ENCODE measurements around the gene ZFP62. TPM values are rescaled to one million over a fixed set of nuclear protein-coding genes. Genes with fewer than 3 reads are reported as not detected.

The ZFP62 gene
- 20.3 and 29.7 TPM in 2 replicates for total RNA-seq (2012; rRNA removed)
- polyA plus RNA-seq (2012; rRNA removed), result 5.4 and 8.2 TPM in 2 replicates
- polyA plus RNA-seq (2012; cell fraction: cytosol; rRNA removed), result 0.59 and 1.5 TPM in 2 replicates
- 2.2 and 19.6 TPM in 2 replicates for polyA plus RNA-seq (2012; cell fraction: nucleus; rRNA removed; ENCODE audit: low replicate concordance)
- percentile 73 among the genes with signal in this experiment for Bru-seq, nascent RNA
- percentile 78 among the genes with signal in this experiment for BruChase-seq, experiment 1, labeled RNA remaining after a 6-hour chase
- percentile 88 among the genes with signal in this experiment for BruChase-seq, experiment 2, labeled RNA remaining after a 2-hour chase
- long read RNA-seq, partial matches to known transcripts, result 0 of 19 reads
- long read RNA-seq, other reads (novel, unspliced or antisense), result 12 of 19 reads

GRCh38 chr5:180860887-180861822, at the start of gene ZFP62:
TSS of gene ZFP62 (minus strand) at chr5:180861276. CDS start at chr5:180861219, 57 bp downstream.
- peak within 1 kb of the TSS; percentile 92 for H3K4ac ChIP-seq (ENCODE audit: low read depth, low read length)
- H3K9me1 ChIP-seq (ENCODE audit: insufficient read depth, low read length), result no peaks in the 10 kb centered on the region; the same call in 1 of the 2 replicates
- peak within 1 kb of the TSS; percentile 98 for H3K9ac ChIP-seq (ENCODE audit: low read depth, low read length)
- H2AFZ ChIP-seq (replicated peaks; ENCODE audit: low read length, poor library complexity), result peak within 1 kb of the TSS; percentile 100
- H2BK5ac ChIP-seq (ENCODE audit: low read depth, low read length, poor library complexity, severe bottlenecking), result peak within 1 kb of the TSS; percentile 88
- POLR2A ChIA-PET (ENCODE audit: unreplicated experiment), result no interaction called here
- peak within 1 kb of the TSS; percentile 74; the same call in 1 of the 3 replicates for H2BK15ac ChIP-seq (ENCODE audit: low read depth, low read length)
- H3K4me3 ChIP-seq (ENCODE audit: insufficient read depth, low read depth, low read length), result peak within 1 kb of the TSS; percentile 96
- H3K4me2 ChIP-seq (ENCODE audit: low read depth, low read length), result peak within 1 kb of the TSS; percentile 88
- H2BK120ac ChIP-seq (ENCODE audit: low read depth, low read length), result peak within 1 kb of the TSS; percentile 54
- peak within 1 kb of the TSS; percentile 87 for H3K56ac ChIP-seq (ENCODE audit: extremely low read depth, insufficient read depth, low read length)
- peak within 1 kb of the TSS; percentile 98 for H2AK9ac ChIP-seq (replicated peaks; ENCODE audit: low read depth, low read length, poor library complexity)
- ATAC-seq (ENCODE audit: low read depth) (peak; percentile 97), DNase-seq (peak; percentile 87)
- H3K9me3 ChIP-seq (ENCODE audit: control insufficient read depth, insufficient read depth, low read length), result no peaks in the 10 kb centered on the region
- H2BK20ac ChIP-seq (ENCODE audit: low read depth, low read length), result 0 out of 2 replicates have a peak within 1 kb of the TSS, but pooled peaks have one; percentile 24
- peaks cover 28 to 35% of the 10 kb centered on the region in 2 experiments for H3K79me1 ChIP-seq (ENCODE audit: low read depth in 1 of 2, low read length in 2 of 2)
- H3K4me1 ChIP-seq (ENCODE audit: control insufficient read depth, insufficient read depth, low read length), result no peaks in the 10 kb centered on the region
- peak within 1 kb of the TSS; percentile 98 to 100 for H4K8ac ChIP-seq (ENCODE audit: low read depth in 2 of 2, low read length in 2 of 2)
- H3K27me3 ChIP-seq (ENCODE audit: control insufficient read depth, insufficient read depth, low read length), result no peaks in the 10 kb centered on the region
- H4K20me1 ChIP-seq (ENCODE audit: insufficient read depth, low read length), result no peaks in the 10 kb centered on the region
- 1% methylated on average over 23 of the region's 84 CpGs; no CpG with 5 or more reads in 1 of the 2 experiments for WGBS, 2 experiments (ENCODE audit: extremely low coverage in 2 of 2, insufficient read length in 1 of 2)
- H3K27ac ChIP-seq (ENCODE audit: insufficient read depth, low read length), result peak within 1 kb of the TSS; percentile 95
- H3K14ac ChIP-seq (replicated peaks; ENCODE audit: low read depth, low read length), result peak within 1 kb of the TSS; percentile 91
- in situ Hi-C loops (cut with MboI; ENCODE audit: low sequenced_read_pairs), result no loop called here
- peak within 1 kb of the TSS; percentile 89 for H3K23ac ChIP-seq (ENCODE audit: low read depth, low read length)
- dilution Hi-C loops (cut with HindIII; ENCODE audit: low sequenced_read_pairs, unreplicated experiment), result no loop called here
- peak within 1 kb of the TSS; percentile 96 for H2AK5ac ChIP-seq (ENCODE audit: low read depth, low read length)
- peak within 1 kb of the TSS; percentile 50 for H3K18ac ChIP-seq (ENCODE audit: low read depth, low read length)
- TSS peak; percentile 66 for BruUV-seq (replicated peaks)
- peaks cover 4% of the 10 kb centered on the region for H3K36me3 ChIP-seq (ENCODE audit: control insufficient read depth, insufficient read depth, low read length)
- peak within 1 kb of the TSS; percentile 89 for H4K91ac ChIP-seq (ENCODE audit: insufficient read depth, low read depth, low read length)
- CTCF ChIA-PET, result interaction anchor here (0.6 kb wide), 1 partner anchor 227 kb away, joined by 3 read pairs; no protein-coding TSS in a partner anchor
- H4K5ac ChIP-seq (ENCODE audit: low read depth, low read length), result peak within 1 kb of the TSS; percentile 73
- intact Hi-C loops (cut with micrococcal nuclease), result loop anchor here (2.0 to 5.0 kb wide), 2 partner anchors 59 to 76 kb away; partner anchors contain the start of gene MGAT1
- no peak for TF ChIP-seq CEBPB (IDR thresholded peaks at IDR 0.05; ENCODE audit: low read depth, low read length)
- TF ChIP-seq FOS (IDR thresholded peaks at IDR 0.05; ENCODE audit: low read depth, low read length), result no peak
- TF ChIP-seq, protein P1, sequence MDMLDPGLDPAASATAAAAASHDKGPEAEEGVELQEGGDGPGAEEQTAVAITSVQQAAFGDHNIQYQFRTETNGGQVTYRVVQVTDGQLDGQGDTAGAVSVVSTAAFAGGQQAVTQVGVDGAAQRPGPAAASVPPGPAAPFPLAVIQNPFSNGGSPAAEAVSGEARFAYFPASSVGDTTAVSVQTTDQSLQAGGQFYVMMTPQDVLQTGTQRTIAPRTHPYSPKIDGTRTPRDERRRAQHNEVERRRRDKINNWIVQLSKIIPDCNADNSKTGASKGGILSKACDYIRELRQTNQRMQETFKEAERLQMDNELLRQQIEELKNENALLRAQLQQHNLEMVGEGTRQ (IDR thresholded peaks at IDR 0.05; ENCODE audit: low read depth, low read length), result 0 out of 2 replicates have a peak, but pooled peaks have one; percentile 5
- TF ChIP-seq NFE2L2 (IDR thresholded peaks at IDR 0.05; ENCODE audit: low read depth, low read length), result no peak
- TF ChIP-seq POLR2A (IDR thresholded peaks at IDR 0.05; ENCODE audit: low read depth, low read length), result peak; percentile 43; the same call in 1 of the 2 replicates
- no peak for TF ChIP-seq ELK1 (IDR thresholded peaks at IDR 0.05; ENCODE audit: borderline replicate concordance, low read depth, low read length)
- TF ChIP-seq CTCF (conservative IDR thresholded peaks at IDR 0.05; ENCODE audit: low read depth, low read length), result no peak
- no peak for TF ChIP-seq RFX5 (IDR thresholded peaks at IDR 0.05; ENCODE audit: low read depth, low read length)
- no peak for TF ChIP-seq BHLHE40 (IDR thresholded peaks at IDR 0.05; ENCODE audit: low read depth, low read length)
- TF ChIP-seq MAZ (IDR thresholded peaks at IDR 0.05; ENCODE audit: borderline replicate concordance, low read depth, low read length), result peak; percentile 73
- no peak for TF ChIP-seq CHD1 (IDR thresholded peaks at IDR 0.05; ENCODE audit: low read depth, low read length)

Data from IMR-90 (cell line).